SK-N-SH (cell line): ENCODE data around the gene CR1. TPM values are rescaled to one million over a fixed set of nuclear protein-coding genes. Genes with fewer than 3 reads are reported as not detected.

ENCODE experiments used
- CTCF ChIA-PET: fragments of 300-600, 350-600 bp; formaldehyde crosslinking; extraction: SDS; loops from one replicate; lab custom pipeline; 2021; lab: Yijun Ruan, JAX
- POLR2A ChIA-PET: fragments of 350-600 bp; sonication (Branson Sonifier 250); formaldehyde crosslinking; extraction: SDS; loops from one replicate; lab custom pipeline; 2020; ENCODE audit warnings: antibody characterized with exemption, inconsistent platforms; lab: Yijun Ruan, JAX
- DNase-seq: peaks from one replicate; pipeline ENCODE4 v3.0.0; 2012
- H2AFZ ChIP-seq: fragments of 200-600 bp; sonication (generic); 2 replicates; pipeline ENCODE4 v1.8.1; 2016; ENCODE audit warnings: antibody characterized with exemption, mild to moderate bottlenecking, low read depth
- H3F3A ChIP-seq: fragments of 200-600 bp; sonication (generic); replicated peaks from 2 replicates; pipeline ENCODE3; 2016; ENCODE audit warnings: antibody characterized with exemption, mild to moderate bottlenecking; ENCODE audit not compliant: insufficient read depth
- H3K27ac ChIP-seq, 2 experiments: fragments of 200-500 bp in 1 of 2; fragments of 200-600 bp in 1 of 2; sonication (Bioruptor generic) in 1 of 2; sonication (generic), shearing (Covaris generic) in 1 of 2; 2 replicates each; pipeline versions ENCODE4 v1.5.1 to v1.6.1; 2014 to 2016; ENCODE audit warnings: low read depth in 2 of 2, inconsistent platforms in 1 of 2, low read length in 1 of 2, mild to moderate bottlenecking in 1 of 2, mixed read lengths in 1 of 2
- H3K27me3 ChIP-seq: fragments of 200-600 bp; sonication (generic), shearing (Covaris generic); 2 replicates; pipeline ENCODE4 v1.6.1; 2016; ENCODE audit warnings: mixed run types; ENCODE audit not compliant: insufficient read depth
- H3K36me3 ChIP-seq, 2 experiments: fragments of 200-500 bp in 1 of 2; fragments of 200-600 bp in 1 of 2; sonication (Bioruptor generic) in 1 of 2; sonication (generic) in 1 of 2; replicated peaks in 1 of 2; 2 replicates each; pipeline versions ENCODE3 to v1.5.1; 2014 to 2016; ENCODE audit warnings: low read length in 1 of 2, mild to moderate bottlenecking in 1 of 2; ENCODE audit not compliant: insufficient read depth in 2 of 2, control insufficient read depth in 1 of 2
- H3K4me1 ChIP-seq, 2 experiments: fragments of 200-500 bp in 1 of 2; fragments of 200-600 bp in 1 of 2; sonication (Bioruptor generic) in 1 of 2; sonication (generic), shearing (Covaris generic) in 1 of 2; 2 replicates each; pipeline versions ENCODE4 v1.5.1 to v1.6.1; 2014 to 2016; ENCODE audit warnings: low read depth in 1 of 2, low read length in 1 of 2, mixed run types in 1 of 2; ENCODE audit not compliant: insufficient read depth in 2 of 2, control insufficient read depth in 1 of 2
- H3K4me2 ChIP-seq: fragments of 200-600 bp; sonication (generic), shearing (Covaris generic); 2 replicates; pipeline ENCODE4 v1.6.1; 2017; ENCODE audit warnings: mixed run types
- H3K4me3 ChIP-seq, 2 experiments: fragments of 200-500 bp in 1 of 2; fragments of 200-600 bp in 1 of 2; sonication (Bioruptor generic) in 1 of 2; sonication (generic), shearing (Covaris generic) in 1 of 2; 2 replicates each; pipeline versions ENCODE4 v1.5.1 to v1.8.1; 2014 to 2016; ENCODE audit warnings: low read depth in 2 of 2, inconsistent platforms in 1 of 2, low read length in 1 of 2, mild to moderate bottlenecking in 1 of 2, mixed read lengths in 1 of 2, moderate library complexity in 1 of 2
- H3K79me2 ChIP-seq: fragments of 200-600 bp; sonication (generic); 2 replicates; pipeline ENCODE4 v1.8.1; 2017; ENCODE audit warnings: mild to moderate bottlenecking; ENCODE audit not compliant: insufficient read depth
- H3K9ac ChIP-seq: fragments of 200-600 bp; sonication (generic); 2 replicates; pipeline ENCODE4 v1.6.1; 2017; ENCODE audit warnings: mixed run types
- H3K9me2 ChIP-seq: fragments of 200-600 bp; sonication (generic); 2 replicates; pipeline ENCODE4 v1.6.1; 2017; ENCODE audit warnings: mixed run types
- H3K9me3 ChIP-seq: fragments of 200-600 bp; sonication (generic); 2 replicates; pipeline ENCODE4 v1.6.1; 2017; ENCODE audit warnings: mixed run types, mild to moderate bottlenecking, moderate library complexity
- H4K20me1 ChIP-seq: fragments of 200-600 bp; sonication (generic); 2 replicates; pipeline ENCODE4 v1.6.1; 2017; ENCODE audit warnings: mild to moderate bottlenecking, mixed run types; ENCODE audit not compliant: insufficient read depth
- CHD2 ChIP-seq: fragments of 150-350 bp; IDR thresholded peaks from 2 replicates; pipeline ENCODE4 v1.6.1; 2018; ENCODE audit warnings: low read length; ENCODE audit not compliant: partially characterized antibody
- EP300 ChIP-seq, 2 experiments: IDR thresholded peaks; 2 replicates each; pipeline versions ENCODE4 v1.4.0 to v1.6.1; 2012; ENCODE audit warnings: borderline replicate concordance in 1 of 2, low read depth in 1 of 2, low read length in 1 of 2
- FOSL2 ChIP-seq: IDR thresholded peaks from 2 replicates; pipeline ENCODE4 v1.4.0; 2012; ENCODE audit warnings: low read depth, mild to moderate bottlenecking, moderate library complexity, borderline replicate concordance
- GATA2 ChIP-seq: sonication (generic); formaldehyde crosslinking; IDR thresholded peaks from 2 replicates; pipeline ENCODE4 v1.5.0; 2020; ENCODE audit warnings: mild to moderate bottlenecking, missing genetic modification reagents
- JUND ChIP-seq: IDR thresholded peaks from 2 replicates; pipeline ENCODE4 v1.4.0; 2012
- NRF1 ChIP-seq: IDR thresholded peaks from 2 replicates; pipeline ENCODE4 v1.6.1; 2012; ENCODE audit warnings: low read depth, mild to moderate bottlenecking, low read length
- POLR2AphosphoS5 ChIP-seq: IDR thresholded peaks from 2 replicates; pipeline ENCODE4 v1.6.1; 2012; ENCODE audit warnings: low read depth, low read length
- RAD21 ChIP-seq: IDR thresholded peaks from 2 replicates; pipeline ENCODE4 v1.6.1; 2012; ENCODE audit warnings: mild to moderate bottlenecking, low read length
- RCOR1 ChIP-seq: fragments of 150-350 bp; IDR thresholded peaks from 2 replicates; pipeline ENCODE4 v1.6.1; 2017; ENCODE audit warnings: antibody characterized with exemption, low read length
- RFX5 ChIP-seq: IDR thresholded peaks from 2 replicates; pipeline ENCODE4 v1.6.1; 2012; ENCODE audit warnings: mild to moderate bottlenecking, improper control_type of control experiment, low read length
- TEAD4 ChIP-seq: IDR thresholded peaks from 2 replicates; pipeline ENCODE4 v1.4.0; 2012; ENCODE audit warnings: mild to moderate bottlenecking, borderline replicate concordance; ENCODE audit not compliant: insufficient read depth
- YY1 ChIP-seq: IDR thresholded peaks from 2 replicates; pipeline ENCODE4 v1.4.0; 2012; ENCODE audit warnings: low read depth, mild to moderate bottlenecking
- WGBS: methylation state at CpG from one replicate; pipeline ENCODE4 v1.1.6; 2017; ENCODE audit warnings: low lambda C conversion rate; 5-methylcytosine and 5-hydroxymethylcytosine counted together
- polyA plus RNA-seq, 3 experiments: library from polyadenylated mRNA; depleted of rRNA; stranded (reverse); fragments of >200 nt; gene quantifications; 2 replicates each; pipeline ENCODE4 v1.2.3, GENCODE V29; 2012
- TF ChIP-seq, protein P1 (sequence below): IDR thresholded peaks from 2 replicates; pipeline ENCODE4 v1.4.0; 2012; ENCODE audit warnings: low read depth, borderline replicate concordance
- TF ChIP-seq, protein P2 (sequence below): IDR thresholded peaks from 2 replicates; pipeline ENCODE4 v1.4.0; 2012; ENCODE audit warnings: low read depth
- TF ChIP-seq, protein P3 (sequence below): fragments of 200-600 bp; sonication (generic); IDR thresholded peaks from 2 replicates; pipeline ENCODE4 v1.6.1; 2017; ENCODE audit warnings: antibody characterized with exemption, mild to moderate bottlenecking, moderate library complexity
- TF ChIP-seq, protein P4 (sequence below): IDR thresholded peaks from 2 replicates; pipeline ENCODE4; 2012

Gene CR1
- polyA plus RNA-seq, 1 of the 3 experiments (the other 2 are of a cell fraction): not detected

DNA sequence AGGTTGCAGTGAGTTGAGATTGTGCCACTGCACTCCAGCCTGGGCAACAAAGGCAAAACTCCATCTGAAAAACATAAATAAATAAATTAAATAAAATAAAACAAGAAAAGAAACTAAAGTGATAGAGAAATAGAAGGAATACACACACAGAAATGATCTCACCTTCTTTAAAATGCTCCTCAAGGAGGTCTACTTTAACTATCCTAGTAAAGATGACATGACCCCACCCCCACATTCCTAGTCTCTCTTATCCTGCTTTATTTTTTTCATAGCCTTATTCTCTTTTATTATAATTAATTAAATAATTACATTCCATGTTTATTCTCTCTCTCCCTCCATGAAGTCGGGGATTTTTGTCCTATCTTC, 131.0 kb downstream of the CR1 start:
- H3K4me3 ChIP-seq: no peak overlapping the region
- no peaks in the 10 kb centered on the region for H3K79me2 ChIP-seq
- DNase-seq: no peak
- no peaks in the 10 kb centered on the region for H3K9me2 ChIP-seq
- ChIA-PET CTCF (no interaction called here), POLR2A (no interaction called here)
- H3K9ac ChIP-seq: no peak overlapping the region
- peaks cover 6% of the 10 kb centered on the region; the same call in 1 of the 2 replicates for H3K27me3 ChIP-seq
- no peaks in the 10 kb centered on the region for H3K36me3 ChIP-seq
- no peaks in the 10 kb centered on the region for H3K4me1 ChIP-seq
- no peaks in the 10 kb centered on the region for H3K9me3 ChIP-seq
- no peak overlapping the region for H3K27ac ChIP-seq
- H3K4me2 ChIP-seq: no peak overlapping the region
- H2AFZ ChIP-seq: no peak overlapping the region
- H3F3A ChIP-seq: no peaks in the 10 kb centered on the region
- TF ChIP-seq NRF1: no peak
- TF ChIP-seq FOSL2: no peak
- TF ChIP-seq POLR2AphosphoS5: no peak
- TF ChIP-seq EP300 (IDR thresholded peaks at IDR 0.05; ENCODE audit: borderline replicate concordance in 1 of 2, low read depth in 1 of 2, low read length in 1 of 2): no peak
- TF ChIP-seq, protein P1, sequence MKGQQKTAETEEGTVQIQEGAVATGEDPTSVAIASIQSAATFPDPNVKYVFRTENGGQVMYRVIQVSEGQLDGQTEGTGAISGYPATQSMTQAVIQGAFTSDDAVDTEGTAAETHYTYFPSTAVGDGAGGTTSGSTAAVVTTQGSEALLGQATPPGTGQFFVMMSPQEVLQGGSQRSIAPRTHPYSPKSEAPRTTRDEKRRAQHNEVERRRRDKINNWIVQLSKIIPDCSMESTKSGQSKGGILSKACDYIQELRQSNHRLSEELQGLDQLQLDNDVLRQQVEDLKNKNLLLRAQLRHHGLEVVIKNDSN: no peak
- no peak for TF ChIP-seq CHD2
- 0% methylated on average over 1 of the region's 1 CpG for WGBS
- no peaks in the 10 kb centered on the region for H4K20me1 ChIP-seq

DNA sequence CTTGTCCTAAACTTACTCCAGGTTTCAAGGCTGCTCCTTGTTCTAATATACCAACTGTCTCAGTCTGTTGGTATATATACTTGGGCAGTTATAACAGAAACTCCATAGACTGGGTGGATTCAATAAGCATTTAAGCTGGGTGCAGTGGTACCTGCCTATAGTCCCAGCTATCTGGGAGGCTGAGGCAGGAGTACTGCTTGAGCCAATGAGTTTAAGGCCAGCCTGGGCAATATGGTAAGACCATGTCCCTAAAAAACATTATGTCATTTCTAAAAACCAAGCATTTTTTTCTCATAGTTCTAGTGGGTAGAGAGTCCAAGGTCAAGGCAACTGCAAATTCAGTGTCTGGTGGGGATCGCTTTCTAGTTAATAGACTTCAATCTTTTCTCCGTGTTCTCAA, 131.5 kb downstream of the CR1 start:
- H3K4me3 ChIP-seq: no peak overlapping the region
- H2AFZ ChIP-seq: no peak overlapping the region
- H3K9me2 ChIP-seq: no peaks in the 10 kb centered on the region
- H4K20me1 ChIP-seq: no peaks in the 10 kb centered on the region
- DNase-seq: no peak
- WGBS: 22% methylated on average over 2 of the region's 2 CpGs
- H3K4me1 ChIP-seq: no peaks in the 10 kb centered on the region
- TF ChIP-seq RAD21 (no peak), RCOR1 (no peak), CHD2 (no peak), JUND (no peak), RFX5 (no peak), TEAD4 (no peak), GATA2 (CRISPR knock-in tag) (no peak), YY1 (no peak)
- TF ChIP-seq, protein P2, sequence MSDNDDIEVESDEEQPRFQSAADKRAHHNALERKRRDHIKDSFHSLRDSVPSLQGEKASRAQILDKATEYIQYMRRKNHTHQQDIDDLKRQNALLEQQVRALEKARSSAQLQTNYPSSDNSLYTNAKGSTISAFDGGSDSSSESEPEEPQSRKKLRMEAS: no peak
- TF ChIP-seq, protein P3, sequence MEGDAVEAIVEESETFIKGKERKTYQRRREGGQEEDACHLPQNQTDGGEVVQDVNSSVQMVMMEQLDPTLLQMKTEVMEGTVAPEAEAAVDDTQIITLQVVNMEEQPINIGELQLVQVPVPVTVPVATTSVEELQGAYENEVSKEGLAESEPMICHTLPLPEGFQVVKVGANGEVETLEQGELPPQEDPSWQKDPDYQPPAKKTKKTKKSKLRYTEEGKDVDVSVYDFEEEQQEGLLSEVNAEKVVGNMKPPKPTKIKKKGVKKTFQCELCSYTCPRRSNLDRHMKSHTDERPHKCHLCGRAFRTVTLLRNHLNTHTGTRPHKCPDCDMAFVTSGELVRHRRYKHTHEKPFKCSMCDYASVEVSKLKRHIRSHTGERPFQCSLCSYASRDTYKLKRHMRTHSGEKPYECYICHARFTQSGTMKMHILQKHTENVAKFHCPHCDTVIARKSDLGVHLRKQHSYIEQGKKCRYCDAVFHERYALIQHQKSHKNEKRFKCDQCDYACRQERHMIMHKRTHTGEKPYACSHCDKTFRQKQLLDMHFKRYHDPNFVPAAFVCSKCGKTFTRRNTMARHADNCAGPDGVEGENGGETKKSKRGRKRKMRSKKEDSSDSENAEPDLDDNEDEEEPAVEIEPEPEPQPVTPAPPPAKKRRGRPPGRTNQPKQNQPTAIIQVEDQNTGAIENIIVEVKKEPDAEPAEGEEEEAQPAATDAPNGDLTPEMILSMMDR: no peak
- TF ChIP-seq, protein P4, sequence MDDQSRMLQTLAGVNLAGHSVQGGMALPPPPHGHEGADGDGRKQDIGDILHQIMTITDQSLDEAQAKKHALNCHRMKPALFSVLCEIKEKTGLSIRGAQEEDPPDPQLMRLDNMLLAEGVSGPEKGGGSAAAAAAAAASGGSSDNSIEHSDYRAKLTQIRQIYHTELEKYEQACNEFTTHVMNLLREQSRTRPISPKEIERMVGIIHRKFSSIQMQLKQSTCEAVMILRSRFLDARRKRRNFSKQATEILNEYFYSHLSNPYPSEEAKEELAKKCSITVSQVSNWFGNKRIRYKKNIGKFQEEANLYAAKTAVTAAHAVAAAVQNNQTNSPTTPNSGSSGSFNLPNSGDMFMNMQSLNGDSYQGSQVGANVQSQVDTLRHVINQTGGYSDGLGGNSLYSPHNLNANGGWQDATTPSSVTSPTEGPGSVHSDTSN: no peak
- TF ChIP-seq, protein P1: no peak
- no peaks in the 10 kb centered on the region for H3K79me2 ChIP-seq
- peaks cover 6% of the 10 kb centered on the region; the same call in 1 of the 2 replicates for H3K27me3 ChIP-seq
- H3F3A ChIP-seq: no peaks in the 10 kb centered on the region
- CTCF ChIA-PET: no interaction called here
- H3K9ac ChIP-seq: no peak overlapping the region
- H3K9me3 ChIP-seq: no peaks in the 10 kb centered on the region
- no peaks in the 10 kb centered on the region for H3K36me3 ChIP-seq
- H3K27ac ChIP-seq: no peak overlapping the region
- no peak overlapping the region for H3K4me2 ChIP-seq
- POLR2A ChIA-PET: no interaction called here
